GM04504 (cell line): ENCODE results near the gene RGL4.

Experiments
- DNase-seq: peaks from one replicate; pipeline ENCODE4 v3.0.0-alpha.2; 2012; ENCODE audit warnings: low read depth

RGL4 gene

DNA sequence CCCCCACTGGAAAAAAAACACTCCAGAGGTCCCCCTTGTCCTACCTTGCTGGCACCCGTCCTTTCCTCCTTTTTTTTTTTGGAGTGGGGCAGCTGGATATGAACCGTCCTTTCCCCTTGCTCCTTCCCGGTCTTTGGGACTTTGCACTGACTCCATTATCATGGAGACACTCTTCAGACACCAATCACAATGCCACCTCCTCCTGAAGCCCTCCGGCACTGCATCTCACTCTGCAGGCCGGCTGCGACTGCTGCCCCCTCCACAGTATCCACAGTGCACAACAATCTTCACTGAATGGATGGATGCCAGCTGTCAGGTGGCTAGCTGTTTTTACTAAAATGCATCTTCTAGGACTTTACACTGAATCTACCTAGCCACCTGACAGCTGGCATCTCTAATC is 12.7 kb upstream of the RGL4 start:
- no peak for DNase-seq

- DNase-seq: no peak
These were observed 9.6 kb upstream of the RGL4 start for GRCh38 chr22:23681026-23681809.

DNA sequence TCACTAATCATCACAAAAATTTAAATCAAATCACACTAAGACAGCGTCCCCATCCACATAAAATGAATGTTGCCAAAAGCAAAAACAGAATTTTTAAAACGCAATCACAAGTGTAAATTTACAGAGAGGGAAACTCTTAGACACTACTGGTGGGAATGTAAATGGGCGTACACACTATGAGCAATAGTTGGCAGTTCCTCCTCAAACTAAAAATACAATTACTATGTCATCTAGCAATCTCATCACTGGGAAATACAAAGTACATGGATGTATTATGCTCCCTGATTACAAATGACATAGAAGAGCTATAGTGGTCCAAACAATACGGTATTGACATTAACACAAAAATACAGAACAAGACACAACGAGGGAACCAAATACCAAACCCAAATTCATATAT is 8.7 kb upstream of the RGL4 start:
- DNase-seq: no peak

DNA sequence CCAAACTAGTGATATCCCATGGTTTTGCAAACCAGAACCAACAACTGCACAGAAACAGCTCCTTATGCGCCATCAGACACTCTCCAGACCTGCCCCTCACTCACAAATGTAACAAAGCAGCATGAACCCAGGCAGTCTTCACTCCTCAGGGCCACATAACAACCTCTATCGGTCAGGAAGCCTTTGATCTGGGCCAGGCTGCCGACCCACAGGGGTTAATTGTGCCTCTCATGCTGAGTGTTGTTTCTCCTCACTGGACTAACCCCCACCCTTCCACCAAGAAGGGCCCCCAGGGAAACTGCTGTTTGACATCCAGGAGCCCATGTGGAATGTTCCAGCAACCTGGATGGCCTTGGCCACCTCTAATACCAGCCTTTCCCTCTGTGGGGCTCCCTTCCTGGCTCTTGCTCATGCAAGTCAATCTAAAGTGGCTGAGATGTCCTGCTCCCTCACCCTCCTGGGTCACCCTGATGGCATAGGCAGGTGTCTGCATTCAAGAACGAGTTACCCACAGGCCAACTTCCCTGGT is 7.9 kb upstream of the RGL4 start:
- DNase-seq: no peak

DNA sequence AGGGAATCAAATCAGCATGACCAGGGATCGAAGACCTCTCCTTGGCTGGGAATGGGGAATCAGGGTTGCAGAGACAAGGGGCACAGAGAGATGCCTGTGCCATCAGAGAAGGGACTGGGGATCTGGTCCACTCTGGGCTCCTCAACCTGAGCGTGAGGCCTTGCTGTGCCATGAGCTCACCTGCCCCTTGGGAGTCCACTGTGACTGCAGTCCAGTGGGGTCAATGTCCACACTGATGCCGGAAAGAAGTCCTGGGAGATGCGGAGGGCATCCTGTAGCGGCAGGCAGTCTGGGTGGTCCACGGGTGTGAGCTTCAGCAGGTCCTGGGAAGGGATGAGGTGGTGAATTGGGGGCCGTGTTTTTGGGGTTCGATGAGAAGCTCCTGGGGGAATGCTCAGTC is 7.3 kb upstream of the RGL4 start:
- no peak for DNase-seq

DNA sequence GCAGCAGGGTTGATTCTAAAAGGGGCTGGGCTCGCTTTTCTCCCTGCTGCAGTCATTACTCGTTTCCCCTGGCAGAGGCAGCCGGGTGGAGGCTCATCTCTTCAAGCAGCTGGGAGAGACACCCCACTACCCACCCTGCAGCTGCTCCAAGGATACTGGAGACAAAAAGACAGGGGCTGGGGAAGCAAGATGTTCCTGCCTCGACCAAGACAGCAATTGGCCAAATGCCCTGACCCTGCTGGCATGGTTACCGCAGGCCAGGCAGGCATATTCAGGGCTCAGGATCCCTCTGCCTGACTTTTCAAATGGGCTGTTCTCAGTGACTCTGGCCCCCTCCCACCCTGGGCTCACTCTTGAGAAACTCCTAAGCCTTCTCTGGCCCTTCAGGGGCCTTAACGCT is 6.8 kb upstream of the RGL4 start:
- no peak for DNase-seq

DNA sequence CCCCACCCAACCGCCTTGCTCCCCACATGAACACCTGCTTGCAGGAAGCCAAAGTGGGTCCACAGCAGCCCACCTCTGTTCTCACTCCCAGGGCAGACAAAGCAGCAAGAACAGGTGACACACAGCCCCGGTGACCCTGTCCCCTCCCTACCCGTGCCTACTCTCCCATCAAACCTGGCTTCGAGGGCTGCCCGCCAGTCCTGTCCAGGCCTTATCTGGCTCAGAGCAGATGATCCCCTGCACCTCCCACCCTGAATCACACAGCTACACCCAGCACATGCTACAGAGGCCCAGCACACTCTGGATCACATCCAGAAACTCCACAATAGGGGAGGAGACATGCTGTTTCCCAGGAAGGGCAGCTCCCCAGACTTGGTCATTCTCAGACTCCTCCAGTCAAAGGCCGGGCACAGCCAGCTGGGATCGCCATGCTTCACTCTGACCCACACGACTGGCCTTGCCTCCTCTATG is 6.2 kb upstream of the RGL4 start:
- no peak for DNase-seq

DNA sequence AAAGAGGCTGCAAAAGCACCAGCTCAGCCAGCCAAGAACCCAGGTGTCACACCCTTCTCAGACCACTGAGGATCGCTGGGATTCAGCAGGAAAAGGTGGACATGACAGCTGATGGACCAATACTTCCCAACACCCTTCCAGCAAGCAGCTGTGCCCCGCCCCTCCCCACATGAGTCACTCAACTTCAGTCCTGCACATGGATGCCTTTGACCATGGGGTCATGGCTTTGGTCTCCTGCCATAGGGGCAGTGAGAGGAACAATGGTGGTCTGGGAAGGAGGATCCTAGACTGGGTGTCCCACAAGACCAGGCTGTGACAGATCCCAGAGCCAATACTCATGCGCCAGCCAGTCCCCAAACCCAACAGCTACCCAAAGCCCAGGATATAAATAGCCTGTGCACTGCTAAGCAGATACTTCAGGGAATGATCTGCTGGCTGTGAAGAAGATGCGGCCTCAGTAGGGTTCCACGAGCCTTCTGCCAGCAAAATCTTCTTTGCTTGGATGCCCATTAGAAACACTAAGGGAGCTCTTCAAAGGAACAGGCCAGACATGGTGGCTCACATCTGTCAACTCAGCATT is 5.5 kb upstream of the RGL4 start:
- no peak for DNase-seq

DNA sequence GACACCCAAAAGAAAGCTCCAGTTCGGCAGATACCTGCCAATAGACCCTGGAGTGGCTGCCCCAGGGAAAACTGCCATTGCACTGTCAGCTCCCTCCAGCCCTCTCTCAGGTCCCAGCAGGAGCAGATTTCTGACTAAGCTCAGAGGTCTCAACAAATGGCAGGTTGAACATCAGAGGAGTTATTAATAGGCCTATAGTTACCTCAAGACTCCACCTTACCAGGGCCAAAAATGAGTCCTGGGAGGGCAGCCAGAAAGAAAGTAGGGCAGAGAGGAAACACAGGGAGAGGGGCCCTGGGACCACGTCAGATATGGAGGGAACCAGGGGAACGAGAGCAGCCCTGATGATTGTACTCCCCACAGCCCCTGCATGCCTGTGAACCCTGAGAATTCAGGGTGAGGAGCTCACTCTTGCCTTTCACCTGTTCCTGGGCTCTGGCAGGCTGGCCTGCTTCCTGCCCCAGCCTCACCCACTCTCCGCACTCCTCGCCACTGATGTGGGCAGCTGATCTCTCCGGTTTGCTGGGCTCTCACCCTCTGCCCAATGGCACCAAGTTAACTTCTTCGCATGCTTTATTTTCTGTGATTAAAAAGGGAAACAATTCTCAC is 4.3 kb upstream of the RGL4 start:
- DNase-seq: no peak

GRCh38 chr22:23688121-23688520 is 2.7 kb upstream of the RGL4 start:
- no peak for DNase-seq

DNA sequence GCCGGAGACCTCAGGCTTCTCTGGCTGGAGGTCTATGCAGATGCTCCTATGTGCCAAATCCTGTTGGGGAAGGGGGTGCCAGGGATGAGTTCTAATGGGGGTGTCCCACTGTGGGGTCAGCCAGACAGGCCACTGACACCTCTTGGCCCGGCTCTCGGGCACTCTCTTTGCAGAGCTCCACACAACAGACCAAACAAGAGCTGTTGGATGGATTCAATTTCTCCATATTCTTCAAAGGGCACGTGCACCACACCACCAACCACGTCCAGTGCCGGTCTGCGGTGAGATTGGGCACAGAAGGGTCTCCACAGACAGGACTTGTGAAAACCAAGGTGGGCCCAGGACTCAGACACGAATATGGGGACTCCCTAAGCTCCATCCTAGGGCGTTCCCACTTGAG is 2.2 kb upstream of the RGL4 start:
- DNase-seq: no peak

DNA sequence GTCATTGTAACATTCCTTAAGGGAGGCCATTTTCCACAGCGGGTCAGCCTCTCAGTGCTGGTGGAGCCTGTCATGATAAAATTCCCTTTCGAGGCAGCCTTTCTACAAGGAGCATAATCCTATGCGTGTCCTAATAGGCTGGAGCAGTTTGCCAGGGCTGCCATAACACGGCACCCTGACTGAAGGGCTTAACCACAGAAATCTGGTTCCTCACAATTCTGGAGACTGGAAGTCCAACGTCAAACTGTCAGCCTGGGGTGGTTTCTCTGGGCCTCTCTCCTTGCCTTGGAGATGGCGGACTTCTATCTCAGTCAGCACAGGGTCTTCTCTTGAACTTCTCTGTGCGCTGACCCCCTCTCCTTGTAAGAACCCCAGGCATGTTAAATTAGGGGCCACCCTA is 1.4 kb upstream of the RGL4 start:
- DNase-seq: no peak

DNA sequence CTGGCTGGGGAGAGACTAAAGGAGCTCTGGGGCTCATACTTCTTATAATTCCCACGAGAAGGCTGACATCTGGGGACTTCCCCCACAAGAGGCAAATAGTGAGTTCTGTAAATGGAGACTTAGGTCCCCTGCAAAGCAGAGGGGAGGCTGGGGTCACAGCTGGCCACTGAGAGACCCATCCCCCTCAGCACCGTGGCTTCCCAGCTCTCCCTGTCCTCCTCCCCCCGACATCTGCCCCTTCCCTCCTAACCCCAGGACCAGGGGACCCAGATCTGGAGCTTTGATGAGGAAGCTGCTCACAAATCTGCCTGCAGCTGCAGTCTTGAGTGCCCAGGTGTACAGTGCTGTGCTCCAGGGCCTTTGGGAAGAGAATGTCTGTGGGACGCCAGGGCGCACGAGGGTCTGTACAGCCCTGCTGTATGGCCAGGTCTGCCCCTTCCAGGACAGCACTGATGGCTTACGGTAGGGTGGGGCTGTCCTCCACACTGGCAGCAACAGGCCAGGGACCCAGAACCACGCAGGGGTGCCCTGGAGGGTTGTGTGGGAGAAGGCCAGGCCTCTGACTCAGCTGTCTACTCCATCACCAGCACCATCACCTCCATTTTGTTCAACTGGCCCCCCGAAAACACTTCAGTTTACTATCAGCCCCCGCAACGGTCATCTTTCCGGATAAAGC is 1.1 kb downstream of the RGL4 start:
- DNase-seq: no peak

- DNase-seq: no peak
These were observed 1.9 kb downstream of the RGL4 start for GRCh38 chr22:23692598-23693291.

- no peak for DNase-seq
These were observed 3.3 kb downstream of the RGL4 start for GRCh38 chr22:23693979-23694680.

- no peak for DNase-seq
These were observed 4.3 kb downstream of the RGL4 start for GRCh38 chr22:23695141-23695540.

GRCh38 chr22:23695571-23696325 is 4.9 kb downstream of the RGL4 start:
- no peak for DNase-seq

GRCh38 chr22:23696326-23696851 is 5.6 kb downstream of the RGL4 start:
- no peak for DNase-seq

GRCh38 chr22:23697031-23697970 is 6.5 kb downstream of the RGL4 start:
- DNase-seq: no peak
